Esophagus muscularis mucosa (tissue), 4 donors: ENCODE data around the gene STAT4. TPM values are rescaled to one million over a fixed set of nuclear protein-coding genes. Genes with fewer than 3 reads are reported as not detected.

ENCODE experiments used
- DNase-seq: peaks from one replicate; pipeline ENCODE4 v3.0.0-alpha.2; 2017; ENCODE audit errors: extremely low spot score
- H3K27ac ChIP-seq, 4 donors: fragments of 200-600 bp; sonication (generic); replicated peaks in 1 of 4; 1 replicate in 3 of 4; 2 replicates in 1 of 4; pipeline ENCODE4 v1.5.1; 2016 to 2019; ENCODE audit warnings: mild to moderate bottlenecking in 1 of 4
- H3K27me3 ChIP-seq, 4 donors: fragments of 200-600 bp; sonication (generic); one replicate each; pipeline versions ENCODE4 v1.5.1 to v1.6.0; 2016 to 2019
- H3K36me3 ChIP-seq, 4 donors: fragments of 200-600 bp; sonication (generic); one replicate each; pipeline ENCODE4 v1.5.1; 2016 to 2019
- H3K4me1 ChIP-seq, 4 donors: fragments of 200-600 bp; sonication (generic); one replicate each; pipeline ENCODE4 v1.5.1; 2016 to 2019
- H3K4me3 ChIP-seq, 4 donors: fragments of 200-600 bp; sonication (generic); 1 replicate in 2 of 4; 2 replicates in 2 of 4; pipeline ENCODE4 v1.5.1; 2016 to 2019; ENCODE audit warnings: mild to moderate bottlenecking in 4 of 4, moderate library complexity in 1 of 4
- H3K9me3 ChIP-seq, 4 donors: fragments of 200-600 bp; sonication (generic); 1 replicate in 3 of 4; 2 replicates in 1 of 4; pipeline ENCODE4 v1.5.1; 2016 to 2019
- CTCF ChIP-seq, 3 experiments: fragments of 200-600 bp in 2 of 3; fragments of 450-650 bp in 1 of 3; sonication (generic) in 2 of 3; IDR thresholded peaks; one replicate each; pipeline ENCODE4 v1.5.1; 2017 to 2019; ENCODE audit warnings: antibody characterized with exemption in 3 of 3, mild to moderate bottlenecking in 2 of 3, moderate library complexity in 1 of 3
- EP300 ChIP-seq: sonication (generic); formaldehyde crosslinking; IDR thresholded peaks from one replicate; pipeline ENCODE4 v1.6.1; 2017; ENCODE audit warnings: antibody characterized with exemption
- POLR2A ChIP-seq: fragments of 450-650 bp; IDR thresholded peaks from one replicate; pipeline ENCODE4 v1.6.1; 2017; ENCODE audit warnings: antibody characterized with exemption, moderate library complexity, mild to moderate bottlenecking, low read depth
- POLR2AphosphoS5 ChIP-seq, 2 donors: sonication (generic); formaldehyde crosslinking; IDR thresholded peaks; one replicate each; pipeline ENCODE4 v1.6.1; 2017; ENCODE audit warnings: antibody characterized with exemption in 2 of 2
- WGBS: methylation state at CpG from one replicate; pipeline ENCODE4 v1.1.5; 2018; 5-methylcytosine and 5-hydroxymethylcytosine counted together
- intact Hi-C: fragments of 100-400 bp; cut with DNase I; formaldehyde crosslinking; loops from one replicate; pipeline ENCODE4 v1.15.1; 2023
- total RNA-seq, 4 donors: library from RNA; depleted of rRNA; stranded (reverse); fragments of >200 nt; gene quantifications; one replicate each; pipeline versions ENCODE4 v1.1.0 to v1.2.1, GENCODE V29; 2016

Gene STAT4
- total RNA-seq, 4 donors from 2014 or later: 0.26 to 5.4 (median 2.4) TPM

DNA sequence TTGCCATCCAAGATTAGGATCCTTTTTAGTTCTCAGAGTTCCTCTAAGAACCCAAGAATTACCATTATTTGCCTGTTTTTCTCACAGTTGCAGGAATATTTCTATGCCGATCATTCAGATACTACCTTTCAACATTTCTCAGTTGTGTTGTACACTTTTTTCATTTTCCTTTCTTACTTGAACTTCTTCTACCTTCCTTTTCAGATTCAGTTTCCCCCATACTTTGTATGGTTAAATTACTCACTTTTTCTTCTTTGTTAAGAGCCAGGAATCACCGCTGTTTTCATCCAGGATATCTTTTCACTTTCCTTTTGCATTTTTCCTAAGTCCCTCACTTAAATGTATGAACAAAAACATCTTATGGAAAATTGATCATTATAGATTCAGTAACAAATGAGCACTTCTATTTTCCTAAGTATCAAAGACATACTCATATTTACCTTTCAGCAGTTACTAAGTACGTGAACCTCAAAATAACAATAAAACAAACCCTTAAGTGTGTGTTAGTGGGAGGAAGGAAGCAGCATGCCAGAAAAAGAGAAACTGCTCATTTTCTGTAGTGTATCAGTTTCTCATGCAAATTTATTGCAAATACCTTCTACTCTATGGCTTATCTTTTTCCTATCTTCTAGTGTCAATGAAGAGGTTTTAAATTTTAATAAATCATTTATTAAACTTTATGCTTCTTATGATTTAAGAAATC is 72.5 kb downstream of the STAT4 start:
- H3K36me3 ChIP-seq: no peaks in the 10 kb centered on the region
- H3K27me3 ChIP-seq: no peaks in the 10 kb centered on the region
- intact Hi-C loops: no loop called here
- no peaks in the 10 kb centered on the region for H3K4me1 ChIP-seq
- no peak overlapping the region for H3K27ac ChIP-seq
- no peak for TF ChIP-seq POLR2A
- TF ChIP-seq POLR2AphosphoS5 (IDR thresholded peaks at IDR 0.05): no peak
- no peak for TF ChIP-seq CTCF (IDR thresholded peaks at IDR 0.05)
- TF ChIP-seq EP300: no peak
- no peak overlapping the region for H3K4me3 ChIP-seq
- no peak for DNase-seq
- no peaks in the 10 kb centered on the region for H3K9me3 ChIP-seq
- WGBS: 67% methylated on average over 3 of the region's 3 CpGs

- DNase-seq: no peak
- 82% methylated on average over 1 of the region's 1 CpG for WGBS
- Histone ChIP-seq H3K36me3 (no peaks in the 10 kb centered on the region), H3K4me3 (no peak overlapping the region), H3K27me3 (no peaks in the 10 kb centered on the region), H3K27ac (no peak overlapping the region), H3K9me3 (no peaks in the 10 kb centered on the region), H3K4me1 (no peaks in the 10 kb centered on the region)
- intact Hi-C loops: no loop called here
- TF ChIP-seq POLR2AphosphoS5 (IDR thresholded peaks at IDR 0.05) (no peak), EP300 (no peak), POLR2A (no peak), CTCF (IDR thresholded peaks at IDR 0.05) (no peak)
Measured at GRCh38 chr2:191070276-191070675, 80.5 kb downstream of the STAT4 start.

- no peaks in the 10 kb centered on the region for H3K4me1 ChIP-seq
- H3K36me3 ChIP-seq: no peaks in the 10 kb centered on the region
- H3K9me3 ChIP-seq: no peaks in the 10 kb centered on the region
- H3K4me3 ChIP-seq: no peak overlapping the region
- no peak for DNase-seq
- TF ChIP-seq POLR2A: no peak
- no peak for TF ChIP-seq CTCF (IDR thresholded peaks at IDR 0.05)
- H3K27ac ChIP-seq: no peak overlapping the region
- intact Hi-C loops: no loop called here
- no peaks in the 10 kb centered on the region for H3K27me3 ChIP-seq
- 91% methylated on average over 3 of the region's 3 CpGs for WGBS
Measured at GRCh38 chr2:191069606-191070005, 81.2 kb downstream of the STAT4 start.

GRCh38 chr2:191066919-191067233 is 83.9 kb downstream of the STAT4 start:
- DNase-seq: no peak
- H3K36me3 ChIP-seq: no peaks in the 10 kb centered on the region
- TF ChIP-seq EP300 (no peak), POLR2A (no peak), POLR2AphosphoS5 (IDR thresholded peaks at IDR 0.05) (no peak), CTCF (IDR thresholded peaks at IDR 0.05) (no peak)
- 94% methylated on average over 3 of the region's 3 CpGs for WGBS
- H3K4me1 ChIP-seq: no peaks in the 10 kb centered on the region
- intact Hi-C loops: no loop called here
- no peaks in the 10 kb centered on the region for H3K9me3 ChIP-seq
- H3K27me3 ChIP-seq: no peaks in the 10 kb centered on the region
- no peak overlapping the region for H3K4me3 ChIP-seq
- no peak overlapping the region for H3K27ac ChIP-seq
